OCI-LY7 (cell line): Measurements from ENCODE around the gene PURB.

Experiments
- EZH2phosphoT487 ChIP-seq: fragments of 200-600 bp; sonication (generic); IDR thresholded peaks from 2 replicates; pipeline ENCODE4 v1.6.1; 2018; ENCODE audit warnings: low read depth, borderline replicate concordance, mild to moderate bottlenecking, mixed run types, antibody characterized with exemption, low read length, moderate library complexity, mixed read lengths
- TF ChIP-seq, protein P1 (sequence below): fragments of 200-600 bp; sonication (generic); conservative IDR thresholded peaks from 2 replicates; pipeline ENCODE4 v1.5.1; 2014; ENCODE audit warnings: mild to moderate bottlenecking, antibody characterized with exemption, low read length, moderate library complexity, mixed read lengths

GRCh38 chr7:44847509-44847919 lies 37.8 kb downstream of the PURB start:
- TF ChIP-seq, protein P1, sequence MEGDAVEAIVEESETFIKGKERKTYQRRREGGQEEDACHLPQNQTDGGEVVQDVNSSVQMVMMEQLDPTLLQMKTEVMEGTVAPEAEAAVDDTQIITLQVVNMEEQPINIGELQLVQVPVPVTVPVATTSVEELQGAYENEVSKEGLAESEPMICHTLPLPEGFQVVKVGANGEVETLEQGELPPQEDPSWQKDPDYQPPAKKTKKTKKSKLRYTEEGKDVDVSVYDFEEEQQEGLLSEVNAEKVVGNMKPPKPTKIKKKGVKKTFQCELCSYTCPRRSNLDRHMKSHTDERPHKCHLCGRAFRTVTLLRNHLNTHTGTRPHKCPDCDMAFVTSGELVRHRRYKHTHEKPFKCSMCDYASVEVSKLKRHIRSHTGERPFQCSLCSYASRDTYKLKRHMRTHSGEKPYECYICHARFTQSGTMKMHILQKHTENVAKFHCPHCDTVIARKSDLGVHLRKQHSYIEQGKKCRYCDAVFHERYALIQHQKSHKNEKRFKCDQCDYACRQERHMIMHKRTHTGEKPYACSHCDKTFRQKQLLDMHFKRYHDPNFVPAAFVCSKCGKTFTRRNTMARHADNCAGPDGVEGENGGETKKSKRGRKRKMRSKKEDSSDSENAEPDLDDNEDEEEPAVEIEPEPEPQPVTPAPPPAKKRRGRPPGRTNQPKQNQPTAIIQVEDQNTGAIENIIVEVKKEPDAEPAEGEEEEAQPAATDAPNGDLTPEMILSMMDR, result peak; percentile 85
- no peak for TF ChIP-seq EZH2phosphoT487
